Measurements from ENCODE around the gene EXD3.

EXD3 gene

DNA sequence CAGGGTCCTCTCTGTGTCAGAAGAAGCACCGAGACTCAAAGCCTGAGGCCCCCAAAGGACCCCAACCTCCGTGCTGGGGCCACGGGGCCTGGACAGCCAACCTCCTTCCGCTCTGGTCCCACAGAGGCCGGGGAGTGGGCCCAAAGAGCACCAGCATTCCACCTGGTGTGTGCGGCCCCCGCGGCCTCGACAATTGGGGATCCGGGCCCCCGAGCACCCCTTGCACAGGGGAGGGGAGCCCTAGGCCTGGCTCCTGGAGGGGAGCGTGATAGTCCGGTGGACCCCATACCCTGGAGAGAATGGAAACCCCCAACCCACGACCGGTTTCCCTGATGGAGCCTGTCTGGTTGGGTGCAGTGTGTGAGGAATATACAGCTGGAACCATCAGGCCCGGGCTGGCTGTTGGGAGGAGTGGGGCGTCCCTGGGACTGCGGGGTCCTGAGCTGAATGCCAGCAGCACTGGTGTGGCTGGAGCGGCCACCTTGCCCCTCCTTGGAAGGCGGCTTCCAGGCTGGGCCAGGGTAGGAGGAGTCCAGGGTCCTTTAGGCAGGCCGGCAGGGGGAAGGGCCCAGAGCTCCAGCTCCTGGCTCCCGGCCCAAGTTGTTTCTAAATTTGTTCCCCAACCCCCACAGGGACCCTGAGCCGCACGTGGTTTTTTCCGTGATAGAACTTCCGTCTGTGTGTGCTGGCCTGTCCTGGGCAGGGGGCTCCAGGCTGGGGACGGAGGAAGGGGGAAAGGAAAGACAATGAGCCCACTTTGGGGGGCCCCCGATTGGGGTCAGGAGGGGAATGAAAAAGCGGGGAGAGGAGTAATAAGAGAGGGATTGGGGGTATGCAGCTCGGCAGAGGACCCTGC, 146.3 kb downstream of the EXD3 start:
- no peak for DNase-seq (ENCODE audit: low read depth in 1 of 2, low spot score in 1 of 2)

GRCh38 chr9:137275588-137276472, 147.1 kb downstream of the EXD3 start:
- no peak for DNase-seq (ENCODE audit: low read depth in 1 of 2, low spot score in 1 of 2)

- no peak for DNase-seq (ENCODE audit: low read depth in 1 of 2, low spot score in 1 of 2)
These were observed 147.8 kb downstream of the EXD3 start for GRCh38 chr9:137275203-137275587.

DNA sequence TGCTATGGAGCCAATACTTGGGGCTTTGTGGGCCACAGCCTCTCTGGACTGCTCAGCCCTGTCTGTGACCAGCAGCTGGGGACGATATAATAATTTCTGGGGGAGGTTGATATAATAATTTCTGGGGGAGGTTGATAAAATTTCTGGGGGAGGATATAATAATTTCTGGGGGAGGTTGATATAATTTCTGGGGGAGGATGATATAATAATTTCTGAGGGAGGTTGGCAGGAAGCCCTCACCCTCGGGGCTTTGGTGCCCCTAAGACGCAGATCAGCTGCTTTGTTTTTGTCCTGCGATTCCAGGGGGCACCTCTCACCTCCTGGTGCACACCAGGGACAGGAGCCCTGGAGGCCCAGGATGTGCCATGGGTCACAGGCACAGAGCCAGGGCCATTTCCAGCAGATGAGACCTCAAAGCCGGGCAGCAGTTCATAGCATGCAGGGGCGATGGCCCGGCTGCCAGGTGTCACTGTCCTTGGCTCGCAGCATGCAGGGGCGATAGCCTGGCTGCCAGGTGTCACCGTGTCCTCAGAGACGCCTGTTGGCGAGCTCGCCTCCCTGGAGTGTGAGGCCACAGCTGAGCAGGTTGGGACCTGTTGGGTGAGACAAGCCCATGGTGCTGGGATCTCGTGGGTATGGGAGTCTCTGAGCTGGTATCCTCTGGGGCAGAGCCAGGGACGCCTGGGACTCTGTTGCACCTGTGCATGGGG, 149.2 kb downstream of the EXD3 start:
- no peak for DNase-seq (ENCODE audit: low read depth in 1 of 2, low spot score in 1 of 2)

- DNase-seq (ENCODE audit: low read depth in 1 of 2, low spot score in 1 of 2): no peak
These were observed 149.9 kb downstream of the EXD3 start for GRCh38 chr9:137273095-137273490.

- no peak for DNase-seq (ENCODE audit: low read depth in 1 of 2, low spot score in 1 of 2)
These were observed 150.5 kb downstream of the EXD3 start for GRCh38 chr9:137272241-137273094.

DNA sequence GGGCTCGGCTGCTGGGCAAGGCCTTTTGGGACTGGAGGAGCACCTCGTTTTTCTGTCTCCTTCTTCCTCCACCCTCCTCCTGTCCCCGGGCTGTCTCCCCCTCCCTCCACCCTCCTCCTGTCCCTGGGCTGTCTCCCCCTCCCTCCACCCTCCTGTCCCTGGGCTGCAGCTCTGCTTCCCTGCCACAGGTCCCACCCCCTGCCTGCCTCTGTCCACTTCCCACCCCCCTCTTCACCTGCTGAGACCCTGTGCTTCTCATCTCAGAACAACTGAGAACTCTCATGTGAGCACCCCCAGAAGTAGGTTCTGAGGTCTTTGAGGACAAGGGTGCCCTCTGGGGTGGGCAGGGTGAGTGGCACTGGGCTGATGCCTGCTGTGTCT, 151.3 kb downstream of the EXD3 start:
- no peak for DNase-seq (ENCODE audit: low read depth in 1 of 2, low spot score in 1 of 2)

DNA sequence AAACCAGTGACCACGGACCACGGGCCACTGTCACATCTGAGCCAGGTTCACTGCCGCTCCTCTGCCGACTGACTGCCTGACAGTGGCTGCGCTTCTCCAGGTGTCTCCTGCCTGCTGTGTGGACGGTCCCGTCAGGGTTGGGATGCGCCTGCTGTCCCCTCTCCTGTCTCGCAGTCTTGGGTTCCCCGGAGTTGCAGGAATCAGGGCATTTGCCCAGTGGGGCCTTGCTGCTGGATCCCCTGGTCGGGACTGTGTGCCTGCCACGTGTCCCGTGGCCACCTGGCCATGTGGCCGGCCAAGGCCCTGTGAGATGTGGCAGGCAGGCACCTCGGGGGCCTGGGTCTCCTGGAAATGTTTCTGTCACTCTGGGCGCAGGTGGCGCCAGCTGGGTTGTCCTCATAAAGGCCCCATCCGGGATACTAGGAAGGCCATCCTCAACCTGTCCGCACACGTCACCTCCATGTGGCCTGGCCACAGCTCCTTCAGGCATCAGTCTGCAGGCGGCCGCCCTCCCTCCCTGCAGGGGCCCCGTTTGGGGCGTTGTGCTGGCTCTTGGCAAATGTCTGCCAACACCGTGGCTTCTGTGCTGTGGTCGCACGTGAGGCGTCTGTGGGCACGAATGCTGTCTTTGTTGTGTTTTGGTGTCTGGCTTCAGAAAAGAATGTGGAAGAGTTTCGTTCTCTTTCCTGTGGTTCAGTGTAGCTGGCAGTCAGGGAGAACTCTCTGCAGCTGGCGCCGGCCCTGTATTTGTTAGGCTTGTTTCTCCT, 151.8 kb downstream of the EXD3 start:
- DNase-seq (ENCODE audit: low read depth in 1 of 2, low spot score in 1 of 2): no peak

GRCh38 chr9:137269231-137269772, 153.7 kb downstream of the EXD3 start:
- no peak for DNase-seq (ENCODE audit: low read depth in 1 of 2, low spot score in 1 of 2)

GRCh38 chr9:137268538-137269201, 154.3 kb downstream of the EXD3 start:
- DNase-seq (ENCODE audit: low read depth in 1 of 2, low spot score in 1 of 2): no peak

GRCh38 chr9:137267933-137268355, 155.0 kb downstream of the EXD3 start:
- no peak for DNase-seq (ENCODE audit: low read depth in 1 of 2, low spot score in 1 of 2)

DNA sequence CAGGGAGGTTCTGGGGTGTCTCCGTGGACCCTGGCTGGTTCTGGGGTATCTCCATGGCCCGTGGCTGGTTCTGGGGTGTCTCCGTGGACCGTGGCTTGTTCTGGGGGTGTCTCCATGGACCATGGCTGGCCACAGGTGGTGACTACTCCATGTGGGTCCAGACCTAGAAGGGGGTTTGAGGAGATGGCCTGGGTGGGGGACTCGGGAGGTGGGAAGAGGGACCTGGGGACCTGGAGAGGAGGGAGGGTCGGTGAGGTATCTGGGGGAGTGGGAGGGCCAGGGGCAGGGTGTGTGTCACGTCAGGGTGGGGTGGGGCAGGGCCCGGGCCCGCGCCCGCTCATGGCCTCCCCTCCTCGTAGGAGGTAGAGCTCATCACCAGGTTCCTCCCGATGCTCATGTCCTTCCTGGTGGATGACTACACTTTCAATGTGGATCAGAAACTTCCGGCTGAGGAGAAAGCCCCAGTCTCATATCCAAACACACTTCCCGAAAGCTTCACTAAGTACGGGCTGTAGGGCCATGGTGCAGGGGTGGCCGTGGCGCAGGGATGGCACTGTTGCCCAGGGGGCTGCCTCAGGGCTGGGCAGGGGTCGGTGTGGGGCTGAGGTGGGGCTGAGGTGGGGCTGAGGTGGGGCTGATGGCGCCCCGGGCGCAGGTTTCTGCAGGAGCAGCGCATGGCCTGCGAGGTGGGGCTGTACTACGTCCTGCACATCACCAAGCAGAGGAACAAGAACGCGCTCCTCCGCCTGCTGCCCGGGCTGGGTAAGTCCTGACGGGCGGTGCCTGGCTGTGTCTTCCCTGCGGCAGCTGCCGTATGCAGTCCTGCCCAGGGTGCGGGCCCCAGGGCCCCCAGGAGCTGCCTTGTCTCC, 156.1 kb downstream of the EXD3 start:
- DNase-seq (ENCODE audit: low read depth in 1 of 2, low spot score in 1 of 2): no peak

DNA sequence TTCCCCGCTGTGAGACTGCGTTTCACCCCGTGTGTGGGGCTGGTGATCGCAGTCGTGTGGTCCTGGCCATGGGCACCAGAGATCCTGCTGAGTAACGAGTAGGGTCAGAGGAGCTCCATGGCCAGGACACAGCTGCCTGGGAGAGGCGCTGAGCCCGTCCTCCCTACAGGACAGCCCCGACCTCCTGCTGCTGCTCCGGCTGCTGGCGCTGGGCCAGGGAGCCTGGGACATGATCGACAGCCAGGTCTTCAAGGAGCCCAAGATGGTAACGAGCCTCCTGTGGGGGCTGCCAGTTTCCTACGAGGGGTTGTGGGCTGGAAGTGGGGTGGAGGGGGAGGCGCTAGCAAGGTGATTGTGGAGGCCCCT, 156.8 kb downstream of the EXD3 start:
- no peak for DNase-seq (ENCODE audit: low read depth in 1 of 2, low spot score in 1 of 2)

DNA sequence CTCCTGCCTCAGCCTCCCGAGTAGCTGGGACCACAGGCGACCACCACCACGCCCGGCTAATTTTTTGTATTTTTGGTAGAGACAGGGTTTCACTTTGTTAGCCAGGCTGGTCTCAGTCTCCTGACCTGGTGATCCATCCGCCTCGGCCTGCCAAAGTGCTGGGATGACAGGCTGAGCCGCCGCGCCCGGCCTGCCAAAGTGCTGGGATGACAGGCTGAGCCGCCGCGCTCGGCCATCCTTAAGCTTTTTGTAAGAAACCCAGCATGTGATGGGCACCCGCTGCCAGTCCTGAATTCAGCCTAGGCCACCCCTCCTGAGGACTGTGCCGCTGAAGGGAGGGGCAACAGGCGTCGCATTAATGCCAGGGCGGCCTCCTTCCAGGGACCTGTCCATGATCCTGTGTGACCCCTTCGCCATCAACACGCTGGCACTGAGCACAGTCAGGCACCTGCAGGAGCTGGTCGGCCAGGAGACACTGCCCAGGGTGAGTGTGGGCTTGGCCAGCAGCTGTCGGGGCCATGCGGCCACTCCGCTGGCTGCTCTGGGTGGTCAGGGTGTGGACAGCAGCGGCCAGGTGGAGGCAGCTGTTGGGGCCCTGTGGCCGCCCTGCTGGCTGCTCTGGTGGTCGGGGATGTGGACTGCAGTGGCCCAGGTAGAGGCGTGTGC, 157.3 kb downstream of the EXD3 start:
- DNase-seq (ENCODE audit: low read depth in 1 of 2, low spot score in 1 of 2): no peak

DNA sequence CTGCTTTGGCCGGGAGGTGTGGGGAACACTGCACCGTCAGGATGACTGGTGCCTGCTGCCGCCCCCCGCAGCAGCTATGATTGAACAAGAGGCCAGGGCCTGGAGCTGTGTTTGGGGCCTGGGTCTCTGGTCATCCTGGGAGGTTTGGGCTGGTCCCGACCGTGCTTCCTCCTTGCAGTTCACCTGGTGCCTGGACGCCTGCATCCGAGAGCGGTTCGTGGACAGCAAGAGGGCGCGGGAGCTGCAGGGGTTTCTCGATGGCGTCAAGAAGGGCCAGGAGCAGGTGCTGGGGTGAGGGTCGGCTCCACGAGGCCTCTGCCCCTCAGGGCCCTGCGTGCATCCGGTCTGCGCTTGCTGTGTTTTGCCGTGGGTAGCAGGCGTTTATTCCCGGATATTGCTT, 158.9 kb downstream of the EXD3 start:
- DNase-seq (ENCODE audit: low read depth in 1 of 2, low spot score in 1 of 2): no peak

GRCh38 chr9:137263506-137263905, 159.5 kb downstream of the EXD3 start:
- DNase-seq (ENCODE audit: low read depth in 1 of 2, low spot score in 1 of 2): no peak

- no peak for DNase-seq (ENCODE audit: low read depth in 1 of 2, low spot score in 1 of 2)
These were observed 160.1 kb downstream of the EXD3 start for GRCh38 chr9:137262909-137263285.
